Gastrocnemius medialis (tissue), 4 donors: Measurements from ENCODE around the gene STK4.

Source experiments
- CTCF ChIP-seq, 5 experiments: fragments of 450-650 bp in 3 of 5; fragments of 200-600 bp in 2 of 5; sonication (generic) in 2 of 5; IDR thresholded peaks in 4 of 5; conservative IDR thresholded peaks in 1 of 5; 1 replicate in 4 of 5; 2 replicates in 1 of 5; pipeline ENCODE4 v1.5.1; 2016 to 2019; ENCODE audit warnings: antibody characterized with exemption in 5 of 5, mild to moderate bottlenecking in 3 of 5, moderate library complexity in 3 of 5
- POLR2A ChIP-seq, 2 donors: fragments of 450-650 bp; IDR thresholded peaks; one replicate each; pipeline ENCODE4 v1.6.1; 2017; ENCODE audit warnings: antibody characterized with exemption in 2 of 2, mild to moderate bottlenecking in 2 of 2, moderate library complexity in 2 of 2

DNA sequence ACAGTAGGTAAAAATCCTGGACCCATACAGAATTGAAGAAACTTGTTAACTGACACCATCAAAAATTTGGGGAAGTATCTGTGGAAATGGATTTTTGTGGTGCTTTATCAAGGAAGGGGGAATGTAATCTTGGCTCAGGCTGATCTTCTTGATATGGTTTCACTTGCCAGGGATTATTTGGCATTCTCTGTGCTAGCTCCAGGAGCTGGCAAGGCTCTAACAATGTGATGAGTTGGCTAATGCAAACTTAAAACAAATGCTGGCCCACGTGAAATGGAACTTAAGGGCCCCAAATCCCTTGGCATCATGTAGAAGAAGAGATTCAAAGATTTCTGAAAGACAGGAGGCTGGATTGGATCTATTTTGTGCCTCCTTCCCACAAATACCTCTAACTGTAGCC lies 121.5 kb downstream of the STK4 start:
- TF ChIP-seq CTCF (IDR thresholded peaks at IDR 0.05 in 4 of 5, conservative IDR thresholded peaks at IDR 0.05 in 1 of 5) (no peak), POLR2A (IDR thresholded peaks at IDR 0.05) (no peak)
